Measurements from ENCODE around the gene SLCO3A1.

Gene SLCO3A1

DNA sequence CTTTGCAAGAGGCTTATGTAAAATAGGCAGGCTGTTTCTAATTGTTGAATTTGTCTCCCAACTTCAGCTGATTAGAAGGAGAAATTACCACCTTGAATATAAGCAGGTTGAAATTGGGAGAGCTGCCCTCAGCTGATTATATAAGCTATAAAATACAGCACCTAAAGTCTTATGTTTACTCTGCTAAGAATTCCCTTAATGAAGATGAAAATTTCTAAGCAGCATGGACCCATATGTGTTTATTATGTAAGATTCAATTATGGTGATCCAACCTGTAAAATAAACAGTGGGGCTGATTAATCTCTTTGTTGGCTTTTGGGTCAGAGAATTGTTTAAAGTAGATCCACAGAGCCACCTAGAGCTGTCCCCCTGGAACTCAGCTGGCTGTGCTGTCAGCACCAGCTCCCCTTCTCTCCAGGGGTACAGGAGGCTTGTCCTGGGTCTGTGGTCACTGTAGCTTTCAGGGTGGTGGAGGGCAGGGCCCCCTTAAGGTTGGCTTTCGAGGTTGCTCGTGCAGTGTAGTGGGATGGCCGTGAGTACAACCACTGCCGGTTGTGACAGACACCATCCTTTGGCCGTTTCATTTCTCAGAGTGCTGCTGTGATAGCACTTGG is 9.5 kb downstream of the SLCO3A1 start:
- DNase-seq = no peak

DNA sequence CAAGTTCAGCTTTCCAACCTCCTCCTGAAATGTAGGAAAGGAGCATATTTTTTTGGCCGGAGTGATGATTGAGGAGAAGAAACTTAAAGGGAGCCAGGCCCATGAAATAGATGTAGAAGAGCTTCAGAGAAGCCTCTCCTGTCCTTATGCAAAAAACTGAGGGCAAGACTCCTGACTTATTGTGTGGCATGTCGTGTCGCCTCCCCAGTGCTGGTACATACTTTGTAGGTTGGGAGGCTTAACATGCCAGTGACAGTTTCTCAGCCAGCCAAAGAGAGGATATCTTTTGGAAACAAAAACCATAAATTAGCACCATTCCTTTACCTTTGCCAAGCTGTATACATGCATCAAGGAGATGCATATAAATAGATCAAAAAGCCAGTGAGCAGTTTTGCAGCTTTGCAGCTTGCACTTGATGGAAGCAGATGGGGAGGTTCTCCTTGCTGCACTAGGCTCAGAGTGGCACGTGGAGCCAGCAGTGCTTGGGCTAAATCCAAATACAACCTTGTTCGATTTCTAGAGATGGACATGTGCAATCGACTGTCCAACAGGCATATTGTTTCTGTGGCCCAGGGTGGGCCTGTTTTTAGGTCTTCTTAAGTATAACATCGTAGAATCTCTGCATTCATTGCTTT is 10.2 kb downstream of the SLCO3A1 start:
- DNase-seq = no peak

DNA sequence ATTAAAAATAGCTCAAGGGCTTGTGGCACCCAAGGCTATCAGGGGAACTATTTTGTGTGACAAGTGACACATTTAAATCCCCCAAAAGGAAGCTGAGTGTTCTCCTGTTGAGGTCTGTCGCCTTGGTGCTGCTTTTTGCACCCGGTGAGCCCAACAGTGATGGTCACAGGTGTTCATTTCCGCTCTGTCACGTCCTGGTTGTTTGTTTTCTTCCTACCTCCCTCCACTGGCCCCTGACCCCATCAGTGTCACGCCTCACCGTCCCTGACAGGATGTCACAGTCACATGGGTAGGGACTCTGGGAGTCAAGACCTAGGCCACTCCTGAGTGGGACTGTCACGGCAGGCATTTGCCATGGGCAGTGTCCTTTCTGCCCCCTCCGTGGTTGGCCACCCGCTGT is 11.2 kb downstream of the SLCO3A1 start:
- DNase-seq = no peak

DNA sequence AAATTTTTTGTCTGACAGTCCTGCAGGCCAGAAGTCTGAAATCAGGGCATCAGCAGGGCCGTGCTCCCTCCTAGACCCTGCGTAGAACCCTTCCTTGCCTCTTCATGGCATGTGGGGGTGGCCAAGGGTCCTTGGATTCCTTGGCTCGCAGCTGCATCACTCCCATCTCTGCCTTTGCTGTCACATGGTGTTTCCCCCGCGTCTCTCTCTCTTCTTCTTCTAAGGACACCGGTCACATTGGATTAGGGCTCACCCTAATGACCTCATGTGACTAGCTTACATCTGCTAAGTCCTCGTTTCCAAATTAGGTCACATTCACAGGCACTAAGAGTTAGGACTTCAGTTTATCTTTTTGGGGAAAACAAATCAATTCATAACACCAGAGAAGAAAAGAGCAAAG is 12.0 kb downstream of the SLCO3A1 start:
- no peak for DNase-seq

DNA sequence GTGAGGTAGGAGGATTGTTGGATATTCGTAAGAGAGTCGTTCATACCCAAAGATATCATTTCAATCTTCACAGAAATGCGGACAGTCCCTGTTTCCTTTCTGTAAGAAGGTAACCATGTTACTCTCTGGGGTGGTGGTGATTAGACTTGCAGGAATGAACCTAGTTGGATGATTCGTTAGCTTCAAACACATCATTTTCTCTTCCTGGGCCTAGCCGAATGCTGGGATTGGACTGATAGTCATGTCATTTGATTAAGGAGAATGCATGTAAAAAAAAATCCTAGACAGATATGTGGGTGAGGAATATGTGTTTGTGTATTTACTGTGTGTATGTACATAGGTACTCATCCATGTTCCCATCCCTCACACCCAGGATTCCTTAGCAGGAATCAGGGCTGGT is 12.4 kb downstream of the SLCO3A1 start:
- DNase-seq = no peak

DNA sequence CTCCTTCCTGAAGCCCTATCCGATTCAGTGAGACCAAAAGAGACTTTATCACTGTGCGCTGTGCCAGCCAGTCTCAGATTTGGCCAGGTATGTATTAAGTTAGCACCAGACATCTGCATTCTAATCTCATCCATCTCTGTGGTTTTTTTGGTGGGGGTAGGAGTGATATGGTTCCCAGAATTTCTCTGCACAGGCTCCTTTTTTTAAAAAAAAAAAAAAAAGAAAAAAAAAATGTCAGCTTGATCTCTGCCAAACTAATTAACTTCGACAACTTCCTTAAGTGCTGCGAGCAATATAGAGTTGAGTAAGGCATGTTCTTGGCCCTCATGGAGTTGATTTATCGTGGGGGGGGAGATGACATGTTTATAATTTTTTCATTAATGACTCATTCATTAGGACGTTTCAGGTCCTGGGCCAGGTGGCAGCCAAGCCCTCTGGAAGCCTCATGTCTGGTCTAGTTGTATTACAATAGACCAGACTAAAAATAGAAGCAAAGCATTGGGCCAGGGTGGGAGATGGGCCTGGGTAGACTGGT is 12.9 kb downstream of the SLCO3A1 start:
- DNase-seq = no peak

DNA sequence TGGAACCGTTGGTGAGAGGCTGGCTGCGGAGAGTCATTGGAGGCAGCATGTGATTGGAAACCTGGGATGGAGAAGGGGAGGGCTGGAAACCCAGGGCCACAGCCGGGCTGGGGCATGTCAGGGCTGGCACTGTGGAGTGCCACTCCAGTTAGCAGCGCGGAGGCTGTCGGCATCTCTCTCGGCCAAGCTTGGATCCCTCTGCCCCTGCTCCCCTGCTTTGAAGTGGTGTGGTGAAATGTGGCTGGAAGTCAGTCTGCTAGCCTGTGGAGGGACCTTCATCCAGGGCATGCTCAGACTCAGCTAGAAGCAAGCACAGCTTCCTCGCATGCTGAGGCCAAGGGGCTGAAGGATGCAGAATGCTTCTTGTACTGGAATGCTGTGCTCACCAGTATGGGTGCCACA is 13.5 kb downstream of the SLCO3A1 start:
- DNase-seq = no peak

DNA sequence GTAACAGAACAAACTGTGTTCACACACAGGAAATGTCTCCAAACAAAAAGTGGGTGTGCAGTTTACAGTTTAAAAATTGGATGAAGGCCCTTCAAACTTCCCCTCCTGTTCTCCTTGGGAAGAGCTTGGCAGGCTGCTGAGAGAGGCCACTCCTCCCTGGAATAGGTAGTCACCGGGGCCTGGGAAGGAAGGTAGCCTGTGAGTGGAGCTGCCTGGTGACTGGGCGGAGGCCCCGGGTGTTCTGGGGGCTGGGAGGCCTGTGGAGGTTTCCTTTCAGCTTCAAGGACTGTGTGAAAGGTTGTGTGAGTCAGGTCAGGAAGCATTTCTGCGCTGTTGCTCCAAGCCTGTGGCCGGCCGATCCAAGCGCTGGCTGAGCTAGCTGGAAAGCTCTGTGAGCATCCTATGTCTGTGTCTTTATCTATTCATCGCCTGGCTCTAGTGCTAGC is 14.1 kb downstream of the SLCO3A1 start:
- DNase-seq = no peak

DNA sequence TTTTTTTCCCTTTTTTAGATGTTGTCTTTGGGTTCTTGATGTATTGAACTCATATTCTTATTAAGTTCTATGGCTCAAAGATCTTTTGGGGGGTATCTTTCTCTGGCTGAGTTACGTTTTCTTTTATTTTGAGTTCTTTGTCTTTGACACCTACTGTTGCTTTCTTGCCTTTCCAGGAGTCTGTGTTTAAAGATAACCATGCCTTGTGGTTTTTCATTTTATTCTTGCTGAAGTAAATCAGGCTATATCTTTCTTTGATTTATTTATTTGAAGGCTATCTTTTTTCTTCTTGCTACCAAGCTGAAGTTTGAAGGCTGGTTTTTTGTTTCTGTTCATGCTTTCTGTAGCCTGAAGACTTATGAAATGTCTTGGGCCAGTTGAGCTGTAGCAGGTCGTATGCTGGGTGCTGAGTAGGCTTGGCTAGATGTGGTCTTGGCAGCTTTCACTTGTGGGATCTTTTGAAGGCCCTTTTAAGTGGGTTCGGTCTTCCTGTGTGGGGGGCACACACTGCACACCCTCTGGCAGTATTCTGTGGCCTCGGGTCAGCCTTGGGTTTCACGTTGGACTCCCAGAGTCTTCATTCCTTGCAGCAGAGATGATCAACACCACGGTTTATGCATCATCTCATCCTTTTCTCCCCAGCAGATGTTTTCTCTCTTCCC is 17.5 kb downstream of the SLCO3A1 start:
- DNase-seq = no peak

DNA sequence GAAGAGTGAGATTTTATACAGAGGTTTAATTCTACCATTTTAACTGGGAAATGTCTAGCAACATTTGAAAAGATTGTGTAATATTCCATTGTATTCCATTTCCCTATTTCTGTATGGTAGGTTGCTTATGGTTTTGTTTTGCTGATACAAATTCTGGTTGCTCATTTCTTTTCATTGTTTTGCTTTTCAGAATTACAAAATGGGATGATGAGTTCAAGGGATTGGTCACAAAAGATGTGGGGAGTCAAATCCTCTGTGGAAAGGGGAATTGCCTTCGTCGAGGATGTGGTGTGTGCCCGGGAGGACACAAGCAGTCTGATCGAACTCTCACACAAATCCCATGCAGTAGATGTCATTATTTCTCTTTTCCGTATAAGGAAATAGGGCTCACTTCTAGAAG is 18.3 kb downstream of the SLCO3A1 start:
- no peak for DNase-seq

DNA sequence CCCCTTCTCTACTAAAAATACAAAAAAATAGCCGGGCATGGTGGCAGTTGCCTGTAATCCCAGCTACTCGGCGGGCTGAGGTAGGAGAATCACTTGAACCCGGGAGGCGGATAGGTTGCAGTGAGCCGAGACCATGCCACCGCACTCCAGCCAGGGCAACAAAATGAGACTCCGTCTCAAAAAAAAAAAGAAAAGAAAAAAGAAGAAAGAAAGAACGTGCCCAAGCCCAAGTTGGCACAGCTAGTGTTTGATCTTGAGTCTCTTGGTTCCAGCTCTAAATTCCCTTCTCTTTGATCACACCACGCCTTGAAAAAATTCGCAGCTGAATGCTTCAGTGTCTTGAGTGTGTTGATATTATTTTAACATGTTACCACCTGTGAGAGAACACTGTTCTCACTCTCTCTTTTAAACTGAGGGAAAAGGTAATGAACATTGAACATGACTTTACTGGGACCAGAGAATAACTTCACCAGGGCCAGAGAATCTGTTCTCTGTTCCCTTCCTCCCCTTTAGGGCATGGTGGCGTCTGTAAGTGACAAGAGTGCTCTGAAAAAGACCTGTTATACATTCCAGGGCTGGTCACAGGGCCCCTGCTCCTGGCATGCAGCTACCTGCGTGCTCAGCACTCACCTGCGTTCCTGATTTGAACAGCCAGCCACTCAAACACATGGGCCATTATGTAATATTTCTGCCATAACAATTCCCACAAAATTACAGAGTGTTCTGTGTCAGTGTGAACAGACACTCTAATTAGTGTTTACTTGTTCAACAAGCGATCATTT is 19.0 kb downstream of the SLCO3A1 start:
- no peak for DNase-seq

DNA sequence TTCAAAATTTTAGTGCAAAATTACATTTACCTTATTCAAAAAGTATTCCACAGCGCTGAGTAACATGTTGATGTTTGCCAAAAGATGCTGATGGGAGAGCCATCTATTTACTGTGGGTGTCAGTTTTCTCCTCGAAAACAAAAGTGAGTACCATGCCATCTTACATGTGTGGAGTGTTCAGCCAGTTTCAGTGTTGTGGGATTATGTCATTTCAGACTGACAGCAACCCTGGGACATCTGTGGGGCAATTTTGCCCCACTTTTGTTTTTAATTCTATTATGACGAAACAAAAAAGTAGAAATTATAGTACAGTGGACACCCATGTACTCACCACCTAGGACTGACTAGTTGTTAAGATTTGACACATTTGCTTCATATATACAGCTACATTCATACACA is 19.6 kb downstream of the SLCO3A1 start:
- DNase-seq = no peak

DNA sequence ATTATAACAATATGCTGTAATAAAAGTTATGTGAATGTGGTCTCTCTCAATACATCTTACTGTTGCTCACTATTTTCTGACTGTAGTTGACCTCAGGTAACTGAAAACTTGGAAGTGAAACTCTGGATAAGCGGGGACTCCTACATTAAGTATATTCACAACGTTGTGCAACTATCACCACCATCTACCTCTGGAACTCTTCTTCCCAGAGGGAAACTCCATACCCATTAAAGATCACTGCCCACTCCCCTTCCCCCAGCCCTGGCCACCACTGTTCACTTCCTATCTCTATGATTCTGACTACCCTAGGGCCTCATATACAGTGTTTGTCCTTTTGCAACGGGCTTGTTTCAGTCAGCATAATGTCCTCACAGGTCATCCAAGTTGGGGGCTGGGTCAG is 20.7 kb downstream of the SLCO3A1 start:
- no peak for DNase-seq

DNA sequence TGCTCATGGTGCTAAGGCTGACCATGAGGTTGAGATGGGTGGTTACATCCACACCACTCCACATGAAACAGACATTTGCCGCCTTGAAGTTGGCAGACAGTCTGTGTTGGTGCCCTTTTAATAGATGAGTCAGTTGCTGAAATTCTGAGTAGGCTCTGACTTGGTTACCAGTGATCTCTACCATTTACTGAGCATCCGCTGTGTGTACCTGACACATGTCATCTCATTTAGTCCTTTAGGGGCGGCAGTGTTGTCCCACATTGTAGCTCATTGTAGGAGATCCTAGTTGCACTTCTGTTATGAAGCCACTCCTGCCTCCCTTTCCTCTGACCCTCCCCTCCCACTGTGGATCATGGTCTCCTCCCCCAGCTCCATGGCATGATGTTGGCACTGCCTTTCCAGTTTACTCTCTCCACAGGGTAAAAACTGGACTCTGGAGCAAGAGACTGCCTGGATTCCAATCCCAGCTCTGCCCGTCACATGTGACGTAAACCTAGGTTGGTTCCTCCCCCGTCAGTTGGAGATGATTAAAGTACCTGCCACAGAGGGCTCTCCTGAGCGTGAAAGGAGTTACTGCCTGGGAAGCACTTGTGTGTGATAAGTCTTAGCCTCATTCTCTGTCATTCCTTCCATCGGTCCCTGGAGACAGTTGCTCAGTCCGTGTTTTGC is 21.6 kb downstream of the SLCO3A1 start:
- DNase-seq = no peak

DNA sequence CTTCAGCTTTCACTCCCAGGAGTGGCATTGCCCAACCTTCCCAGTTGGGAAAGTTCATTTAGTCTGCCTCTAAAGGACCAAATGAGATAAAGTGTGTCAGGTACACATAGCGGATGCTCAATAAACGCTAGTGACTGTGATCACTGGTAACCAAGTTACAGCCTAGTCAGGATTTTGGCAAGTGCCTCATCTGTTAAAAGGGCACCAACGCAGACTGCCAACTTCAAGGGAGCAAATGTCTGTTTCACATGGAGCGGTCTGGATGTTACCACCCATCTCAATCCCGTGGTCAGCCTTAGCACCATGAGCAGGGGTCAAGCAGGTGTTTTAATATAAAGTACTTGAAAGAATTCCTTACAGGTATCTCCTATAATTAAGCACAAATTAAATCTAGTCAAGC is 22.7 kb downstream of the SLCO3A1 start:
- no peak for DNase-seq

DNA sequence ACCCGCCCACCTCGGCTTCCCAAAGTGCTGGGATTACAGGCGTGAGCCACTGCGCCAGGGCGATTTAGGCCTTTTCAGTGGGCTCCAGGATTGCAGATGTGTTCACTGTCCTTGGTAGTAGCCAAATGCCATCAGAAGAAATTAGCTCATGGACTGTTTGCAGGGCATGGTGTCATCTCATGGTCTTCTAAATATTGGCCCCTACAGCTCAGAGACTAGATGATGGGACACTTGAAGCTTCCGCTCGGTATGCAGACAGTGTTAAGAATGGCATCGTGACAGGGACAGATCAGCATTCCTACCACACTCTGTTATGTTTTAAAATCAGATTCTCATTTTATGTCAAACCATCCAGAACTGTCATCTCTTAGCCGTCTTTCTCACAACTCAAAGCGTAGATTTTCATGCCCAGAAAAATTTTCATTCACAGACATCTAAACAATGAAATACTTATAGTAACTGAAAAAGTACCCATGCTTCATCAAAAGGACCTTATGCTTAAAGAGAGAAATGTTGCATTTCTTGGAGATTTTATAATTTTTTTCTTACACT is 24.9 kb downstream of the SLCO3A1 start:
- no peak for DNase-seq

DNA sequence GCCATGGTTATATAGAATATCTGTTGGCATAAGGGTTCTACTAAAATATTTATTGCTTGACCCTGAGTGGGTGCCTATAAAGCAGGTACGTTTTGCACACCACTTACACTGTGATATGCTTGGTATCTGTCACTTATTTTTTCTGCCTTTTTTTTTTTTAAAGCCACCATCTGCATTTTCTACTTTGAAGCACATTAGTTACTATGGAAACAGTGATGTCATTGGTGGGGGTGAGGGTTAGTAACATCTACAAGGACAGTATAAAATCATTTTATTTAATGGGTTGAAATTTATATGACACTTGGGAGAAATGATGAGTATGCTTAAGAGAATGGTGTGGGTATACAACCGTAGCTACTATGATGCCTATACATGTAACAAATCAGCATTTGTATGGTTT is 25.6 kb downstream of the SLCO3A1 start:
- DNase-seq = no peak

DNA sequence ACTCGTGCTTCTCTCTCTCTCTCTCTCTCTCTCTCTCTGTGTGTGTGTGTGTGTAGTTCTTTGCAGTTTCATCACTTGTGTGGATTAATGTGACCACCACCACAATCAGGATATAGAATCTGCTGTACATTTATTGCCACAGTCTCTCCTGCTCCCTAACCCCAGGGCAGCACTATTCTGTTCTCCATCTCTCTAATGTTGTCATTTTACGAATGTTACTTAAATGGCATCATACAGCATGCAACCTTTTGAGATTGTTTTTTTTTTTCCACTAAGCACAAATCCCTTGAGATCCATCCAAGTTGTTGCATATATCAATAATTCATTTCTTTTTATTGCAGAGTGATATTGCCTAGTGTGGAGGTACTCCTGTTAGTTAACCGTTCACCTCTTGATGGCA is 26.9 kb downstream of the SLCO3A1 start:
- DNase-seq = no peak

DNA sequence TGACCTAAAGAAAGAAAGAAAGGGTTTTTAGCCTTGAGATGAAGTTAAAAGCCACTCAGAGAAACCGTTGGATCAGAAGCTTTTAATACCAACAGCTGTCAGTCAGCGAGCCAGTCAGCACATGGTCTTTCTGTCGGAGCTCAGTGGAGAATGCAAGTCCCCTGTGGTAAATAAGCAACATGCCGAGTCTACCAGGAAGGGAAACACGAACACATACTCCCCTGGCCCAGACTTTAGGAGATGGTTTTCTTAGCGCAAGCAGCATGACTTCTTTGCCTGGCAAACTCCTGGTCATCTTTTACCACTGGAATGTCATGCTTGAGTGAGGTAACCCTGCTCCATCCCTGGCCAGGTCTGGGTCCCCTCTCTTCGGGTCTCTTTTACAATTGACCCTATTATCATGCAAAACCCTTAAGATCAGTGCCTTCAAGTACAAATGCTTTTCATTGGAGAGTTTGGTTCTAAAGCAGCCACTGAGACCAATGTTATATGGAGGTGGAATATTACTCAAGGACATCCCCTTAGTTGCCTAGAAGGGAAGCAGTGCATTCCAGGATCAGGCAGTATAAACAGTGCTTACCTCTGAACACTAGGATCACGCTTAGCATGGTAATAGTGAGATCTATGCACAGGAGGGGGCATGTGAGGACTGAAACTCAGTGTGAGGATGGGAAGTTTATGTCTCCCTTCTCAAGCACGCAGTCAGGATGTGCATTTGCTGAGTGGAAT is 28.2 kb downstream of the SLCO3A1 start:
- no peak for DNase-seq

DNA sequence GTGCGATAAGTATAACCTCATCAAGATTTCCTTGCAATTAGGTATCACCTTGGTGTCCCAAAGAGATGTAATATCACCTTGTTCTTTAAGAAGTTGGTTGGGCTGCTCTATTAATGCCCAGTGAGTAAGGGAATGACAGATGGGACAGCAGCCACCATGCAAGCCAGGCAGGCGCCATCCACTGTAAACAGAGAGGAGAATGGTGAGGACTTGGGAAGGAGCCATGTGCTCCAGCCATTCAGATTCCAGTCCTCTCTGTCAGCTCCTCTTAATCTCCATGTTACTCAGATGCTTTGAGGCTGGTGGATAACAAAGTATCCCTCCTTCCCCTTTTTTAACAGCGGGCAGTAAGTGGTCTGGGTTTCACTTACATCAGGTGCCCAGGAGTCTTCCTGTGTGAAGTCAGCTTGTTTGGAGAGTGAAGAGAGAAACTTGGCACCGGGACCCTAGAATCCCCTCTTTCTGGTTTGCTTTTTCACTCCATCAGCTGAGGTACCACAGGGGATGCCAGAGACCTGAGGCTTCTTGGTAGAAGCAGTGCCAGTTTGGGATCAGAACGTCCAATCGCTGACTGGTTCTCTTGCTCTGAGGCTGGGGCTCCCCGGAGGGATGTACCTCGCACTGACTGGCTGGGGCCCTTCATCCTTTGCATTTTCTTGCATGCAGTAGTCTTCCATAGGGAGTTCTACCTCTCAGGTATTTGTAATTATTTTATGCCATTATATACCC is 29.5 kb downstream of the SLCO3A1 start:
- no peak for DNase-seq

DNA sequence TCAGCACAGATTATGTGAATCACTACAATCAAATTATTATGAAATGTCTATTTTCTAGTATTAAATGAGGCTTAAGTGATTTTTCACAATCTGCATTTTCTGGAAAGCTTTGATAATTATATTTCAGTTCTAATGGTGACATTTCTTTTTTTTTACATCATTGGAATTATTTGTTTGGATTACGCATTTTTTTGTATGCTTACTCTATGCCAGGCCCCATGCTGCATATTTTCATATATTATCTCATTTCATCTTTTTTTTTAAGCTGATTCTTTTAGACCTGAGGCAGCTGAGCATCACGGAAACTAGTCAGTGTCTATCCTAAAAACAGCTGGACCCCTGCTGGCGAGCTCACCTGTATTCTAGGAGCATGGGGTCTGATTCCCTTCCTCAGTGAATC is 31.1 kb downstream of the SLCO3A1 start:
- DNase-seq = no peak
